ENCODE data around the gene CCT2. TPM values are rescaled to one million over a fixed set of nuclear protein-coding genes. Genes with fewer than 3 reads are reported as not detected.

CCT2 gene
- total and polyA plus RNA-seq, 10 of the 15 experiments (the other 5 are each of a cell fraction or from before 2014, with no cell fraction given) = 242 to 418 (median 348) TPM

DNA sequence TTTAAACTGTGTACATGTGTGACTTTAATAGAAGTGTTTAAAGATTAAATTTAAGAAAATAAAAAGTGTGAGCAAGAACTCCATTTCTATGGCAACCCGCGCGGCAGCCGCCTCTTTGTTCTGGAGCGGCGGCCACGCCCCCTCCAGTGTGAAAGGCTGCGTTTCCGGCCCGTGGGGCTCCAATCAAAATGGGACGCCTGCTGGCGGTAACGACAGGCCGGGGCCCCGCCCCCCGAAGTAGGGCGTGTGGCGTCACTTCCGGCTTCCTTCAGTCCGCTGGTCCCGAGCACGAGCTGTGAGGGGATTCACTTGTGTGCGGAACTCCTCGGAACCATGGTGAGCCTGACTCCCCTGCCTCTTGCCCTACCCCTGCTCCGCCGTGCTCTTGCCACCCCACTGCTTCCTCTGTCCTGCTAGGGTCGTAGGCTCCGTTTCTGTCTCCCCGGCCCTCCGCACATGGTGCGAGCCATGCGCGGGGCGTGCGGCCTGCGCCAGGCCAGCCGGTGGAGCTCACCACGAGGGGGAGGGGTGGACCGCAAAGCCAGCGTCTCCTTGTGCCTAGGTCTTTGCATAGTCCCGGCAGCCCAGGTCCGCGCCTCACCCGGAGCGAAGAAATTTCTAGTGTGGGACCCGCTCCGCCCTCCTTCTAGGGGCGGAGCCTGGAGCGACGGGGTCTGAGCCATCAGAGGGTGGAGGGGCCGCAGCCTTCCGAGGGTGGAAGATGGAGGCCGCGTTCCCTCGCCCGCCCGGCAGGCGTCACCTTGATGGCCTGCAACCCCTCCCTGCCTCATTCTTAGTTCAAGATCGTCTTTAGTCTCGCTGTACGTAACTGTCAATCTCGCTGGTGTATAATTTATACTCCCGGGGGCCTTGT, at the start of gene CCT2 (continued):
- TF ChIP-seq WRNIP1 (IDR thresholded peaks at IDR 0.05; ENCODE audit: borderline replicate concordance, low read depth, low read length) (no peak), BCL11A (IDR thresholded peaks at IDR 0.05; ENCODE audit: low read depth, low read length) (no peak), CREB1 (IDR thresholded peaks at IDR 0.05; ENCODE audit: low read depth) (peak; percentile 91)
- TF ChIP-seq, protein P1, sequence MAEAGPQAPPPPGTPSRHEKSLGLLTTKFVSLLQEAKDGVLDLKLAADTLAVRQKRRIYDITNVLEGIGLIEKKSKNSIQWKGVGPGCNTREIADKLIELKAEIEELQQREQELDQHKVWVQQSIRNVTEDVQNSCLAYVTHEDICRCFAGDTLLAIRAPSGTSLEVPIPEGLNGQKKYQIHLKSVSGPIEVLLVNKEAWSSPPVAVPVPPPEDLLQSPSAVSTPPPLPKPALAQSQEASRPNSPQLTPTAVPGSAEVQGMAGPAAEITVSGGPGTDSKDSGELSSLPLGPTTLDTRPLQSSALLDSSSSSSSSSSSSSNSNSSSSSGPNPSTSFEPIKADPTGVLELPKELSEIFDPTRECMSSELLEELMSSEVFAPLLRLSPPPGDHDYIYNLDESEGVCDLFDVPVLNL (IDR thresholded peaks at IDR 0.05; ENCODE audit: low read depth, low read length) = peak; percentile 58; the same call in 1 of the 2 replicates

DNA sequence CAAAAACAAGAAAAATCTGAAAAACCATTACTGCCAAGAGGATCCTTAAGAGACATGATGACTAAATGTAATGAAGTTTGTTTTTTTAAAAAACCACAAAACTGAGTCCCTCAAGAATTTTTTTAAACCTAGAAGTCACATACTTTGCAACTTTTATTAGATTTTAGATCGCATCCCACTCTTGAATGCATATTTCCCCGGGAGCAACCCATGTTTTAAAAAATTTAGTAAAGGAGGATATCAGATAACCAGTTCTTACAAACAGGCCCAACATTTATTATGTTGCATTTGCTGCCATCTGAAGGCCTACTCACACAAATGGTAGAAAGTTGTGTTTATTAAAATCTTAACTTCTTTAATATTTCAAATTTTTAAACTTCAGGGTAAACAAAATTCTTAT, 44.3 kb upstream of the CCT2 start:
- Histone ChIP-seq H3K27me3 (replicated peaks in 1 of 2; ENCODE audit: control insufficient read depth in 2 of 2, insufficient read depth in 2 of 2, low read length in 1 of 2) (no peaks in the 10 kb centered on the region), H3K9ac (ENCODE audit: control insufficient read depth, insufficient read depth, low read length) (no peak overlapping the region), H3K9me3 (replicated peaks; ENCODE audit: control insufficient read depth, insufficient read depth, low read length) (peaks cover 2% of the 10 kb centered on the region), H3K36me3 (ENCODE audit: control insufficient read depth in 2 of 2, insufficient read depth in 2 of 2, low read length in 1 of 2) (peaks cover 0 to 2% of the 10 kb centered on the region in 2 experiments; a peak in 1 of 4 replicates), H3K79me2 (ENCODE audit: control insufficient read depth, insufficient read depth, low read length) (peaks cover 2% of the 10 kb centered on the region), H2AFZ (ENCODE audit: control insufficient read depth, low read depth, low read length) (no peak overlapping the region), H4K20me1 (ENCODE audit: control insufficient read depth, insufficient read depth) (no peaks in the 10 kb centered on the region), H3K4me1 (ENCODE audit: control insufficient read depth, insufficient read depth, low read length) (no peaks in the 10 kb centered on the region), H3K27ac (ENCODE audit: control insufficient read depth, insufficient read depth) (no peak overlapping the region), H3K4me3 (no peak overlapping the region), H3K4me2 (ENCODE audit: control insufficient read depth, insufficient read depth) (no peak overlapping the region)
- FAIRE-seq (no peak), ATAC-seq (no peak), DNase-seq (ENCODE audit: low read depth, low spot score) (no peak)
- SMC1A ChIA-PET (ENCODE audit: uncharacterized antibody, unreplicated experiment) = no interaction called here
- RAD21 ChIA-PET (ENCODE audit: unreplicated experiment) = no interaction called here
- CTCF ChIA-PET = no interaction called here
- BruUV-seq (replicated peaks) = no TSS peak
- WGBS (ENCODE audit: insufficient coverage, insufficient replicate concordance, low lambda C conversion rate, missing lambda C conversion rate) = 98% methylated on average over 2 of the region's 2 CpGs
- POLR2A ChIA-PET = no interaction called here
- in situ Hi-C loops (cut with MboI) (no loop called here), intact Hi-C loops (cut with micrococcal nuclease; ENCODE audit: unreplicated experiment) (no loop called here)
- TF ChIP-seq CBFB (IDR thresholded peaks at IDR 0.05; ENCODE audit: low read depth) (no peak), EGR1 (IDR thresholded peaks at IDR 0.05; ENCODE audit: borderline replicate concordance in 1 of 2, low read depth in 2 of 2, low read length in 2 of 2) (no peak), TCF3 (IDR thresholded peaks at IDR 0.05; ENCODE audit: borderline replicate concordance, insufficient read depth, low read depth, low read length) (no peak), ATF7 (IDR thresholded peaks at IDR 0.05; ENCODE audit: low read depth) (no peak), ASH2L (IDR thresholded peaks at IDR 0.05; ENCODE audit: borderline replicate concordance, low read depth) (no peak), SRF (IDR thresholded peaks at IDR 0.05; ENCODE audit: low read depth in 2 of 2, low read length in 2 of 2) (no peak), ZNF274 (IDR thresholded peaks at IDR 0.05; ENCODE audit: insufficient read depth, insufficient read length) (no peak), SMC3 (IDR thresholded peaks at IDR 0.05; ENCODE audit: borderline replicate concordance, low read length) (no peak), IKZF2 (IDR thresholded peaks at IDR 0.05) (no peak)
- TF ChIP-seq, protein P2, sequence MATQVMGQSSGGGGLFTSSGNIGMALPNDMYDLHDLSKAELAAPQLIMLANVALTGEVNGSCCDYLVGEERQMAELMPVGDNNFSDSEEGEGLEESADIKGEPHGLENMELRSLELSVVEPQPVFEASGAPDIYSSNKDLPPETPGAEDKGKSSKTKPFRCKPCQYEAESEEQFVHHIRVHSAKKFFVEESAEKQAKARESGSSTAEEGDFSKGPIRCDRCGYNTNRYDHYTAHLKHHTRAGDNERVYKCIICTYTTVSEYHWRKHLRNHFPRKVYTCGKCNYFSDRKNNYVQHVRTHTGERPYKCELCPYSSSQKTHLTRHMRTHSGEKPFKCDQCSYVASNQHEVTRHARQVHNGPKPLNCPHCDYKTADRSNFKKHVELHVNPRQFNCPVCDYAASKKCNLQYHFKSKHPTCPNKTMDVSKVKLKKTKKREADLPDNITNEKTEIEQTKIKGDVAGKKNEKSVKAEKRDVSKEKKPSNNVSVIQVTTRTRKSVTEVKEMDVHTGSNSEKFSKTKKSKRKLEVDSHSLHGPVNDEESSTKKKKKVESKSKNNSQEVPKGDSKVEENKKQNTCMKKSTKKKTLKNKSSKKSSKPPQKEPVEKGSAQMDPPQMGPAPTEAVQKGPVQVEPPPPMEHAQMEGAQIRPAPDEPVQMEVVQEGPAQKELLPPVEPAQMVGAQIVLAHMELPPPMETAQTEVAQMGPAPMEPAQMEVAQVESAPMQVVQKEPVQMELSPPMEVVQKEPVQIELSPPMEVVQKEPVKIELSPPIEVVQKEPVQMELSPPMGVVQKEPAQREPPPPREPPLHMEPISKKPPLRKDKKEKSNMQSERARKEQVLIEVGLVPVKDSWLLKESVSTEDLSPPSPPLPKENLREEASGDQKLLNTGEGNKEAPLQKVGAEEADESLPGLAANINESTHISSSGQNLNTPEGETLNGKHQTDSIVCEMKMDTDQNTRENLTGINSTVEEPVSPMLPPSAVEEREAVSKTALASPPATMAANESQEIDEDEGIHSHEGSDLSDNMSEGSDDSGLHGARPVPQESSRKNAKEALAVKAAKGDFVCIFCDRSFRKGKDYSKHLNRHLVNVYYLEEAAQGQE (IDR thresholded peaks at IDR 0.05; ENCODE audit: low read depth, low read length) = no peak
- TF ChIP-seq, protein P1 (IDR thresholded peaks at IDR 0.05; ENCODE audit: low read depth, low read length) = no peak
